IPS-18a (cell line): Measurements from ENCODE around the gene TNFRSF4.

Experiments used
- H3K27ac ChIP-seq: one replicate; pipeline ENCODE4 v1.5.1; 2013; ENCODE audit warnings: low read length
- H3K27me3 ChIP-seq: one replicate; pipeline ENCODE4 v1.6.1; 2013; ENCODE audit warnings: mild to moderate bottlenecking, low read length; ENCODE audit not compliant: control insufficient read depth, insufficient read depth
- H3K36me3 ChIP-seq: one replicate; pipeline ENCODE4 v1.6.1; 2013; ENCODE audit warnings: low read depth, low read length; ENCODE audit not compliant: control insufficient read depth
- H3K4me1 ChIP-seq: one replicate; pipeline ENCODE4 v1.6.1; 2013; ENCODE audit warnings: low read depth, low read length; ENCODE audit not compliant: control insufficient read depth
- H3K4me3 ChIP-seq: one replicate; pipeline ENCODE4 v1.5.1; 2013; ENCODE audit warnings: low read length
- H3K9ac ChIP-seq: one replicate; pipeline ENCODE4 v1.6.1; 2013; ENCODE audit warnings: mild to moderate bottlenecking, low read length, moderate library complexity
- H3K9me3 ChIP-seq: one replicate; pipeline ENCODE4 v1.6.1; 2013; ENCODE audit warnings: low read depth, low read length; ENCODE audit not compliant: control insufficient read depth

The TNFRSF4 gene

DNA sequence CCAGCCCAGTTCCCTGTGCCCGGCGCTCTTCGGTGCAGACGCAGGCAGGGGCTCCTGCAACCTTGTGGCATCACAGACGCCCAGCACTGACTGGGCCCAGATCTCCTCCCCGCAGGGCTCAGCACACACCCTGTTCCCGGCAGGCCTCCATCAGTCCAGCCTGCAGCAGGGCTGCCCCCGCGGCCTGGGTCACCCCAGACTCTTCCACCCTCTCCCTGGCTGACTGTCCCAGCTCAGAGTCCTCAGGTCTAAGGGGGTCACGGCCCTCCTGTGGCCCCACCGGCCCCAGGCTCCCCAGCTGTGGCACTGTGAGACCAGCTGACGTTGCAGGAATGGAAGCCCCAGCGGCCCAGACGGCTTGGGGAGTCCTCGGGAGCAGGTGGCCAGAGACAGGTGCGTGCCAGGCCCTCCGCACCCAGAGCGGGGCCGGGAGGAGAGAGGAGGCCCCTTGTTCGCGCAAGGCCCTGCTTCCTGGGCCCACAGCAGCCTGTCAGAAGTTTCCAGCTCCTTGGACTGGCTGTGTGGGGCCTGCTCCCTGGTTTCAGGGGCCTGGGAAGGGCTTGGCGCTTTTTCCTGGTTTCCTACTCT is 22.3 kb upstream of the TNFRSF4 start:
- Histone ChIP-seq H3K9ac (no peak overlapping the region), H3K4me1 (no peaks in the 10 kb centered on the region), H3K4me3 (no peak overlapping the region), H3K36me3 (no peaks in the 10 kb centered on the region), H3K9me3 (no peaks in the 10 kb centered on the region), H3K27me3 (no peaks in the 10 kb centered on the region), H3K27ac (no peak overlapping the region)

DNA sequence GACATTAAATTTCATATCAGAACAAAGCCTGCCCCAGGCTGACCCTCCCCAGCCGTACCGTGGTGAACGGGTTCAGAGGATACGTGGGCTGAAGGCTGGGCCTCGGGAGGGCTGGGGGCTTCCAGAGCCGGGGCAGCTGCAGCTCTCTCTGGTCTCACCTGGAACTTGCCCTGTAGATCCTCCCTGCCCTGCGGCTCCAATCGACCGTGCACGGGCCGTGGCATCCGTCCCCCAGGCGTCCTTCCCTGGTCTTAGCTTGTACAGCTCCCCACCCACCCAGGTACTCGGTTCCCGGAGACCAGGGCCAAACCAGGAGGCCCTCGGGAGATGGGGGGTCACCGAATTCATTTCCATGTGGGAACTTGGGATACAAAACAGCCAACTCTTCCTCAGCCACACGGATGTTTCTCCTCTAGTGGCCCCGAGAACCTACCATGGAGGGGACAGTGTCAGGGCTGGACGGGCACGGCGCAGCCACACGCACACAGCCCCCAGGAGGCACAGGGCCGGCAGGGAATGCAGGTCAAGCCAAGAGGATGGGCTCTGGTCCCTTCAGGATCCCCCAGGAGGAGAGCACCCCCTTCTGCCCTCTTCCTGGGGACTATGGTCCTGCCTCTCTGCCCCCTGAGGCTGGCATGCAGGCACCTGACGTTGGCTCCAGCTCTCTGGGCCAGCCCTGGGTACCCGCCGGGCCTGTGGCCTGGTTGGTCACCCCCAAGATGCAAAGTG is 21.2 kb upstream of the TNFRSF4 start:
- Histone ChIP-seq H3K9me3 (no peaks in the 10 kb centered on the region), H3K4me3 (no peak overlapping the region), H3K4me1 (peaks cover 4% of the 10 kb centered on the region), H3K9ac (no peak overlapping the region), H3K36me3 (no peaks in the 10 kb centered on the region), H3K27ac (no peak overlapping the region), H3K27me3 (no peaks in the 10 kb centered on the region)

DNA sequence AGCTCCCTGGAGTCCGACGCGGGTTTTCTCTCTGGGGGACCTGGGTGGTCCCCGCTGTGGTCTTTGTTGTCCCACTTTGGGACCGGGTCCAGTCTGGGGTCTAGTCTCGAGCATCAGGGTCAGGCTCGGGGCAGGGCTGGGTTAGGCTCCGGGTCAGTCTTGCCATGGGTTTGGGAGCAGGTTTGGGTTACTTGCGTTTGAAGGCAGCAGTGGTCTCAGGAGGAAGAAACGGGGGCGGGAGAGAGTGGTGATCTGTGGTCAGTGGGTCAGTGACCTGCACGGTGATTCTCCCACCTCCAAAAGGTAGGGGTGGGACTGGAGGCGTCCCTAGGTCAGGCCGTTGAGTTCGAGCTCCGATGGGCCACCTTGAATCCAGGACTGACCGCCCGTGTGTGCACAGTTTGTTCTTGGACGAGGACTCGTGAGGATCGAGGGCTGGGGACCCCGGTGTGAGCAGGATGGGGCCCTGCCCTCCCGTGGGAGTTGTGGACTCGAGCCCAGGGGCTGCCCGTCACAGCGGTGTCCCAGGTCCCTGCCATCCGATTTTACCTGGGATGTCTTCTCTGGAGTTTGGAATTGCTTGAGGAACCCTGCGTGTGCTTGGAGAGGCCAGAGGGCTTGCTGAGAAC is 20.3 kb upstream of the TNFRSF4 start:
- Histone ChIP-seq H3K4me1 (peaks cover 4% of the 10 kb centered on the region), H3K9me3 (no peaks in the 10 kb centered on the region), H3K27me3 (no peaks in the 10 kb centered on the region), H3K36me3 (no peaks in the 10 kb centered on the region), H3K9ac (no peak overlapping the region), H3K27ac (no peak overlapping the region), H3K4me3 (no peak overlapping the region)

DNA sequence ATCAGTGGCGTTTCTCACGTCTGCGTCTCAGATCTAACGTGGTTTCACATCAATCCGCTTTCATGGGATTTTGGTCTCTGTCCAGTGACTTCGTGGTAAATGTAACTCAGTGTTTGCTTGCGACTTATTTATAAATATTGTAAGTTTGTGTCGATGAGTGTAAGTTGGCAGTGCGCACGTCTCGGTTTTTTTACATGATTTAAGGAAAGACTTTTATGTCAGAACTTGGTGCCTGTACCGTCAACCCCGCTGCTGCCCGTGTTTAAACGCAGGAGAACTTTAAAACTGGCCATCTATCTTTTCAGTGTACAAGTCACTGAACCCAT is 19.6 kb upstream of the TNFRSF4 start:
- Histone ChIP-seq H3K4me1 (peaks cover 4% of the 10 kb centered on the region), H3K4me3 (no peak overlapping the region), H3K27me3 (no peaks in the 10 kb centered on the region), H3K9me3 (no peaks in the 10 kb centered on the region), H3K27ac (no peak overlapping the region), H3K36me3 (peaks cover 4% of the 10 kb centered on the region), H3K9ac (no peak overlapping the region)

DNA sequence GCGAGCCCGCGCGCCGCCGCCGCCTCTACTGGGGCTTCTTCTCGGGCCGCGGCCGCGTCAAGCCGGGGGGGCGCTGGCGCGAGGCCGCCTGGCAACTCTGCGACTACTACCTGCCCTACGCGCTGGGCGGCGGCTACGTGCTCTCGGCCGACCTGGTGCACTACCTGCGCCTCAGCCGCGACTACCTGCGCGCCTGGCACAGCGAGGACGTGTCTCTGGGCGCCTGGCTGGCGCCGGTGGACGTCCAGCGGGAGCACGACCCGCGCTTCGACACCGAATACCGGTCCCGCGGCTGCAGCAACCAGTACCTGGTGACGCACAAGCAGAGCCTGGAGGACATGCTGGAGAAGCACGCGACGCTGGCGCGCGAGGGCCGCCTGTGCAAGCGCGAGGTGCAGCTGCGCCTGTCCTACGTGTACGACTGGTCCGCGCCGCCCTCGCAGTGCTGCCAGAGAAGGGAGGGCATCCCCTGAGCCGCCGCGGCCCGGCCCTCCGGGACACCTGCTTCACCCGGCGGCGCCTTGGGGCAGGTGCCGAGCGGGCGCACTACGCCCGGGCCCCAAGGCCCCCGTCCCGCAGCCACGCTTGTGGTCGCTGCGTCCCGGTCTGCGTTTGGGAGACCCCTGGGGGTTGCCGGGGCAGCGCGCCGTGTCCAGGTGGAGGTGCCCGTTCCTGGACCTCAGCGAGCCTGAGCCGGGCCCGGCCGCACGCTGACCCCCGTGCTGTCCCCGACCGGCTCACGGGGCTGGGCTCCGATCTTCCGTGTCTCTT is 19.0 kb upstream of the TNFRSF4 start:
- H3K9ac ChIP-seq, result no peak overlapping the region
- no peaks in the 10 kb centered on the region for H3K27me3 ChIP-seq
- H3K9me3 ChIP-seq, result no peaks in the 10 kb centered on the region
- no peak overlapping the region for H3K27ac ChIP-seq
- H3K4me3 ChIP-seq, result no peak overlapping the region
- H3K36me3 ChIP-seq, result peaks cover 10% of the 10 kb centered on the region
- peaks cover 4% of the 10 kb centered on the region for H3K4me1 ChIP-seq

DNA sequence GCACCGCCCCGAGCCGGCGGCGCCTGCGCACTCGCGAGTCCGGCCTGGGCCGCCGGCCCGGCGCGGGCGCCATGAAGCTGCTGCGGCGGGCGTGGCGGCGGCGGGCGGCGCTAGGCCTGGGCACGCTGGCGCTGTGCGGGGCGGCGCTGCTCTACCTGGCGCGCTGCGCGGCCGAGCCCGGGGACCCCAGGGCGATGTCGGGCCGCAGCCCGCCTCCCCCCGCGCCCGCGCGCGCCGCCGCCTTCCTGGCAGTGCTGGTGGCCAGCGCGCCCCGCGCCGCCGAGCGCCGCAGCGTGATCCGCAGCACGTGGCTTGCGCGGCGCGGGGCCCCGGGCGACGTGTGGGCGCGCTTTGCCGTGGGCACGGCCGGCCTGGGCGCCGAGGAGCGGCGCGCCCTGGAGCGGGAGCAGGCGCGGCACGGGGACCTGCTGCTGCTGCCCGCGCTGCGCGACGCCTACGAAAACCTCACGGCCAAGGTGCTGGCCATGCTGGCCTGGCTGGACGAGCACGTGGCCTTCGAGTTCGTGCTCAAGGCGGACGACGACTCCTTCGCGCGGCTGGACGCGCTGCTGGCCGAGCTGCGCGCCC is 18.3 kb upstream of the TNFRSF4 start, which contains the start of gene B3GALT6:
B3GALT6 (plus strand) TSS at position 30 of the 588 bp plus-strand sequence; CDS start at position 72, 42 bp downstream.
- Histone ChIP-seq H3K4me3 (peak within 1 kb of the TSS; percentile 65), H3K9me3 (no peaks in the 10 kb centered on the region), H3K27me3 (no peaks in the 10 kb centered on the region), H3K27ac (peak within 1 kb of the TSS; percentile 40), H3K9ac (peak within 1 kb of the TSS; percentile 69), H3K36me3 (peaks cover 15% of the 10 kb centered on the region), H3K4me1 (peaks cover 4% of the 10 kb centered on the region)

DNA sequence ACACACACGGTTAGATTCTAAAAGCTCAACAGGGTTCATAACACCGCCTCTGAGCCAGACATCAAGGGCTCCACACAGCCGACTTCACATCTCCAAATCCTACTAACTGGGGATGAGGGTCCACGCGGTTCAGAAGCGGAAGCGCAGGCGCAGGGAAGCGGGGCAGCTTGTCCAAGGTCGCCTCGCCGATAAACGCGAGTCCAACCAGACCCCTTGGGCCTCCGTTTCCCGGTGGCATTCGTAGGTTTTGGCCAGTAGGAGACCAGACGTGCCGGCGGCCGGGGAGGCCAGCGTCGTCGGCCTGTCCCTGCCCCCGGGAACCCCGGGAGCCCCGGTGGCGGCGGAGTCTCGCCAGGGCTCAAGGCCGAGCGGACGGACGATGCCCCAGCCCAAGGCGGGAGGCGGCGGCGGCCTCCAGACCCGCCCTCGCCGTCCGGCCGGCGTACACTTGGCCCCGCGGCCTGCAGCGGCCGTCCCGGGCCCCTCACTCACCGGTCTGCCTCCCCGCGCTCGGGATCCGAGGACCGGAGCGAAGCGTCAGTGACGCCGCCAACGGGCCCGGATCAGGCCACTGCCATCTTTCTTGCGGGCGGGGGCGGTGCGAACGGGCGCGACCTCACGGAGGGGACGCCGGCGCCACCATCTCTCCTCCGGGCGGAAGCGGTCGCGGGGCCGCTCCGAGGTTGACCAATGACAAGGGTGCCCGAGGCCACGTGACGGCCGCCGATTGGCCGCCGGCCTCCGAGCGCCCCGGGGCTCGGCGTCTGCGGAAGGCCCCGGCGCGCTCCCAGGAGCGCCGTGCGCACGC is 17.7 kb upstream of the TNFRSF4 start, which contains the start of gene SDF4:
SDF4 (minus strand) TSS at position 602 of the 808 bp plus-strand sequence. CDS start 3,229 bp downstream, outside the sequence.
- H3K4me3 ChIP-seq, result peak within 1 kb of the TSS; percentile 65
- H3K9ac ChIP-seq, result peak within 1 kb of the TSS; percentile 69
- H3K9me3 ChIP-seq, result no peaks in the 10 kb centered on the region
- H3K36me3 ChIP-seq, result peaks cover 15% of the 10 kb centered on the region
- no peaks in the 10 kb centered on the region for H3K27me3 ChIP-seq
- H3K4me1 ChIP-seq, result peaks cover 4% of the 10 kb centered on the region
- peak within 1 kb of the TSS; percentile 40 for H3K27ac ChIP-seq

DNA sequence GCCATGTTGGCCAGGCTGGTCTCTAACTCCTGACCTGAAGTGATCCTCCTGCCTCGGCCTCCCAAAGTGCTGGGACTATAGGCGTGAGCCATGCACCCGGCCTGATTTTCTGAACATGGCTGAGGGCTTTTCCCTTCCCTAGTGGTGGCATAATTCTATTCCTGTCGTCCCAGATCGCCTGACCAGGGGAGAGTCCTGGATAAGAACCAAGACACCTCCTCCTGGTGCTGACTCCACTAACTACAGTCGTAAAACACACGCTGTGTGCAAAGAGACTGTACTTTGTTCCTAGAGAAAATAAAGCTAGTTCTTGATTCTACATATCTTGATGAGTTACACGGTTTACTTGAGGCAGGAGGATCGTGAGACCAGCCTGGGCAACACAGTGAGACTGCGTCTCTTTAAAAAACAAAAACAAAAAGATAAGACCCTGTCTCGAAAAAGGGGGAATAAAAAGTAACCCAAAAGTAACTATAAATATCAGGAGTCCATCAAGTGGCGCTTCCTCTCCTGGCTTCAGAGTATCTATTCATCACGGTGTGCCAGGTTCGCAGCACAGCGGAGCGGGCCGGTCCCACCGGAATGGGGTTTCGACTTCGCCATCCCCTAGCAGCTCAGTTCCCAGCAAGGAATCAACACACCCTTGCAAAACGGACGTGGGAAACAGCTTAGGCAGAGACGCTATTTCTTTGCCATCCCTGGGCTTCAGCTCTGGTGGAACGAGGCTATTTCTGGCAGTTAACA is 16.9 kb upstream of the TNFRSF4 start:
- no peak overlapping the region for H3K27ac ChIP-seq
- H3K36me3 ChIP-seq, result peaks cover 15% of the 10 kb centered on the region
- H3K27me3 ChIP-seq, result no peaks in the 10 kb centered on the region

DNA sequence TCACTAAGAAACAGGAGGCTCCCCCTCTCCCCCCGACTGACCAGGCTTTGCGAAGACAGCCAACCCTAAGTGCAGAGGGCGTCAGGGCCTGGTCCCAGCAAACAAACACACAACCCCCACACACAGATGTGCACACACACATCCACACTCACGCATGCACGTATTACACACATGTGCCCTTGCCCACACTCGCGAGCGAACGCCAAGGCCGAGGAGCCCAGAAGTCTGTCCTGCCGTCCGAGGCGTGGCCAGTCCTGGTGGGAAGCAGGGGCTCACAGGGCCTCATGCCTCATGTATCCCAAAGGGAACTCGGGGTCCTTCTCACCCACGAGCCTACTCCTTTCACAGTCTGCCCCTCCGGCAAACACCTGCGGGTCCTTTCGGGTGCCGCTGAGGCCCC is 15.8 kb upstream of the TNFRSF4 start:
- H3K4me3 ChIP-seq, result no peak overlapping the region
- H3K27ac ChIP-seq, result no peak overlapping the region
- peaks cover 15% of the 10 kb centered on the region for H3K36me3 ChIP-seq

More for the DNA sequence above, 16.9 kb upstream of the TNFRSF4 start:
- no peaks in the 10 kb centered on the region for H3K9me3 ChIP-seq
- peaks cover 4% of the 10 kb centered on the region for H3K4me1 ChIP-seq
- H3K4me3 ChIP-seq, result peak overlapping the region; percentile 65
- peak overlapping the region; percentile 69 for H3K9ac ChIP-seq

DNA sequence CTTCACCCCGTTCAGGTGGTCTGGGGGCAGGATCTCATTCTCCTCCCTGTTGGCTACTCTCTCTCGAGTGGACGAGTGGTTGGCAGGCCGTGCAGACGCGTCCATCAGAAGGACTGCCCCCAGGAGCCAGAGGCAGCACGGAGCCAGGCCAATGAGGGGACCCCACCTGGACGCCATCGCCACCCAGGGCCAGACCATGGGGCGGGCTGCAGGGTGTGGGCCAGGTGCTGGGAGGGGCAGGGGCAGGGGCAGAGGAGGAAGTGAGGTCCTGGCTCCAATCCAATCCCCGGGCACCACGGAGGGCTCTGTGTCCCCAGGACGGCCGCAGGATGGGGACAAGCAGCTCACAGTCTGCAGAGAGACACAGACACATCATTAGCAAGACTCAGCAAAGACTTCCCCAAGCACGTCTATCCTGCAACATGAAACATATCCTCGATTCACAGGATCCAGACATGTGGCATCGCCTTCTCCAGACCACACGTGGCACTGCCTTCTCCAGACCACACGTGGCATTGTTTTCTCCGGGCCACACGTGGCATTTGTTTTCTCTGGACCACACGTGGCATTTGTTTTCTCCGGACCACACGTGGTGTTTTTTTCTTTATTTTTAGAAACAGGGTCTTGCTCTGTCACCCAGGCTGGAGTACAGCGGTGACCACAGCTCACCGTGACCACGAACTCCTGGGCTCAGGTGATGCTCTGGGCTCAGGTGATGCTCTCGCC is 14.8 kb upstream of the TNFRSF4 start:
- Histone ChIP-seq H3K36me3 (peaks cover 15% of the 10 kb centered on the region), H3K27ac (no peak overlapping the region)

More for the DNA sequence above, 15.8 kb upstream of the TNFRSF4 start:
- H3K4me1 ChIP-seq, result peaks cover 4% of the 10 kb centered on the region
- H3K9ac ChIP-seq, result no peak overlapping the region
- H3K9me3 ChIP-seq, result no peaks in the 10 kb centered on the region
- no peaks in the 10 kb centered on the region for H3K27me3 ChIP-seq

More for the DNA sequence above, 14.8 kb upstream of the TNFRSF4 start:
- Histone ChIP-seq H3K4me3 (no peak overlapping the region), H3K9ac (no peak overlapping the region), H3K27me3 (no peaks in the 10 kb centered on the region), H3K4me1 (peaks cover 4% of the 10 kb centered on the region), H3K9me3 (no peaks in the 10 kb centered on the region)
